ENCODE results near the gene ERRFI1.

DNA sequence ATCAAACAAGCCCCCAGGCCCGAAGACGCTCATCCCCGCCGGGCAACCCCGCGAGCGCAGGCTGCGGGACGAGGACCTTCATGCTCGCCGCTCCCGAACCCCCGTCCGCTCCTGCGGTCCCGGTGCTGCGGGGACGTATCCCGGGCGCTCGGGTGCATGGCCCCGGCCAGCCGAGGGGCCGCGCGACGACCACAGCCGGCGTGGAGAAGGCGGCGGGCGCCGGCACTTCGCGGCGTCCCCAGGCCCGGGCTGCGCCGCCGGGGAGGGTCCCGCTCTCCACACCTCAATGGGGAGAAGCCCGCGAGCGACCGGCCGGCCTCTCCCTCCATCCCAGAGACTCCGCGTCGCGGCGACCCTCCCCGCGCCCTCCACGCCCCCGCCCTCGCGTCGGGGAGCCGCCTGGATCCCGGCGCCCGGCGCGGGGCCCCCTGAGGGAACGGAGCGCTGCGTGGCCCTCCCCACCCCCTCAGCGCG lies 401 bp downstream of the ERRFI1 start:
- TF ChIP-seq, protein P1, sequence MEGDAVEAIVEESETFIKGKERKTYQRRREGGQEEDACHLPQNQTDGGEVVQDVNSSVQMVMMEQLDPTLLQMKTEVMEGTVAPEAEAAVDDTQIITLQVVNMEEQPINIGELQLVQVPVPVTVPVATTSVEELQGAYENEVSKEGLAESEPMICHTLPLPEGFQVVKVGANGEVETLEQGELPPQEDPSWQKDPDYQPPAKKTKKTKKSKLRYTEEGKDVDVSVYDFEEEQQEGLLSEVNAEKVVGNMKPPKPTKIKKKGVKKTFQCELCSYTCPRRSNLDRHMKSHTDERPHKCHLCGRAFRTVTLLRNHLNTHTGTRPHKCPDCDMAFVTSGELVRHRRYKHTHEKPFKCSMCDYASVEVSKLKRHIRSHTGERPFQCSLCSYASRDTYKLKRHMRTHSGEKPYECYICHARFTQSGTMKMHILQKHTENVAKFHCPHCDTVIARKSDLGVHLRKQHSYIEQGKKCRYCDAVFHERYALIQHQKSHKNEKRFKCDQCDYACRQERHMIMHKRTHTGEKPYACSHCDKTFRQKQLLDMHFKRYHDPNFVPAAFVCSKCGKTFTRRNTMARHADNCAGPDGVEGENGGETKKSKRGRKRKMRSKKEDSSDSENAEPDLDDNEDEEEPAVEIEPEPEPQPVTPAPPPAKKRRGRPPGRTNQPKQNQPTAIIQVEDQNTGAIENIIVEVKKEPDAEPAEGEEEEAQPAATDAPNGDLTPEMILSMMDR (IDR thresholded peaks at IDR 0.05): no peak
- TF ChIP-seq POLR2A (IDR thresholded peaks at IDR 0.05): no peak
- TF ChIP-seq EP300 (IDR thresholded peaks at IDR 0.05; ENCODE audit: low read depth): no peak
- no peak for TF ChIP-seq POLR2AphosphoS5 (IDR thresholded peaks at IDR 0.05)
